Nephron (organoid): ENCODE results near the gene LMTK2.

Experiments used
- H3K27ac Mint-ChIP-seq, 3 experiments: 2 replicates each; pipeline ENCODE4 v1.8.0; 2020; ENCODE audit warnings: mixed read lengths in 3 of 3, mild to moderate bottlenecking in 2 of 3, moderate library complexity in 1 of 3
- H3K27me3 Mint-ChIP-seq: 2 replicates; pipeline ENCODE4 v1.8.0; 2021; ENCODE audit warnings: low read depth, mild to moderate bottlenecking, moderate library complexity, mixed read lengths
- H3K36me3 Mint-ChIP-seq: 2 replicates; pipeline ENCODE4 v1.8.0; 2020; ENCODE audit warnings: low read depth, mixed read lengths
- H3K4me1 Mint-ChIP-seq: 2 replicates; pipeline ENCODE4 v1.8.0; 2020; ENCODE audit warnings: mixed read lengths
- H3K4me3 Mint-ChIP-seq, 3 experiments: 2 replicates each; pipeline ENCODE4 v1.8.0; 2020; ENCODE audit warnings: mild to moderate bottlenecking in 3 of 3, mixed read lengths in 3 of 3, moderate library complexity in 2 of 3
- H3K9me3 Mint-ChIP-seq: 2 replicates; pipeline ENCODE4 v1.8.0; 2020; ENCODE audit warnings: mixed read lengths
- TF ChIP-seq, protein P1 (sequence below), 3 experiments: fragments of 200-600 bp; sonication (generic); IDR thresholded peaks; one replicate each; pipeline ENCODE4 v1.5.0; 2021; ENCODE audit warnings: antibody characterized with exemption in 3 of 3; ENCODE audit not compliant: unreplicated experiment in 3 of 3

LMTK2 gene

DNA sequence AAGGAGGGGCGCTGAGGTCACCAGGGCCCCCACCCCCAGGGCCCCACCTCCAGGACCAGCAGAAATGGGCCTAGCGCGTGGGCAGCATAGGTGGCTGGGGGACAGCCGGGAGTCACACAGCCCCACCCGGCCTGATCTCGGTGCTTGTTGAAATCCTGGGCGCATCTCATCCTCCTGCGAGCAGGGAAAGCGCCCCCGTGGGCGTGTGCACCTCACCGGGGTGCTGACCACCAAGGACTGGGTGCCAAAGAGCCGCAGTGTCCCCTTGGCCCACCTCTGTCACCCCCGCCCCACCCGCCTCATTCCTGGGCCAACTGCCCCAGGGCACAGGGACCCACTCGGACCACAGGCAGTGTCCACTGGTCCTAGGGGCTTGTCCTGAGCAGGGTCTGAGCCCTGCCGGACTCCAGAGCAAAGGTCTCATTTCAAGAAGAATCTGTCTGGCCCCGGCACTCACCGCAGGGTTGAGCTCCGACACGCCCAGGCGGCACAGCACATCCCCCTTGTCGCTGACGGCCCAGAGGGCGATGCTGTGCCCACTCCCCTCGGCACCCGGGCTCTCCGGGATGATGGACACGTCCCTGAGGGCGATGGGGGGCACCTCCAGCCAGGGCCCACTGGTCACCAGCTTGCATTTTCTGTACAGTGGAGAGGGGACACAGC lies 116.0 kb downstream of the LMTK2 start:
- Mint-ChIP-seq H3K4me3 (no peak overlapping the region), H3K9me3 (no peaks in the 10 kb centered on the region), H3K36me3 (peaks cover 24% of the 10 kb centered on the region), H3K27ac (no peak overlapping the region), H3K4me1 (peaks cover 6% of the 10 kb centered on the region), H3K27me3 (no peaks in the 10 kb centered on the region)
- TF ChIP-seq, protein P1, sequence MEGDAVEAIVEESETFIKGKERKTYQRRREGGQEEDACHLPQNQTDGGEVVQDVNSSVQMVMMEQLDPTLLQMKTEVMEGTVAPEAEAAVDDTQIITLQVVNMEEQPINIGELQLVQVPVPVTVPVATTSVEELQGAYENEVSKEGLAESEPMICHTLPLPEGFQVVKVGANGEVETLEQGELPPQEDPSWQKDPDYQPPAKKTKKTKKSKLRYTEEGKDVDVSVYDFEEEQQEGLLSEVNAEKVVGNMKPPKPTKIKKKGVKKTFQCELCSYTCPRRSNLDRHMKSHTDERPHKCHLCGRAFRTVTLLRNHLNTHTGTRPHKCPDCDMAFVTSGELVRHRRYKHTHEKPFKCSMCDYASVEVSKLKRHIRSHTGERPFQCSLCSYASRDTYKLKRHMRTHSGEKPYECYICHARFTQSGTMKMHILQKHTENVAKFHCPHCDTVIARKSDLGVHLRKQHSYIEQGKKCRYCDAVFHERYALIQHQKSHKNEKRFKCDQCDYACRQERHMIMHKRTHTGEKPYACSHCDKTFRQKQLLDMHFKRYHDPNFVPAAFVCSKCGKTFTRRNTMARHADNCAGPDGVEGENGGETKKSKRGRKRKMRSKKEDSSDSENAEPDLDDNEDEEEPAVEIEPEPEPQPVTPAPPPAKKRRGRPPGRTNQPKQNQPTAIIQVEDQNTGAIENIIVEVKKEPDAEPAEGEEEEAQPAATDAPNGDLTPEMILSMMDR (IDR thresholded peaks at IDR 0.05; ENCODE audit: unreplicated experiment in 3 of 3), result no peak

DNA sequence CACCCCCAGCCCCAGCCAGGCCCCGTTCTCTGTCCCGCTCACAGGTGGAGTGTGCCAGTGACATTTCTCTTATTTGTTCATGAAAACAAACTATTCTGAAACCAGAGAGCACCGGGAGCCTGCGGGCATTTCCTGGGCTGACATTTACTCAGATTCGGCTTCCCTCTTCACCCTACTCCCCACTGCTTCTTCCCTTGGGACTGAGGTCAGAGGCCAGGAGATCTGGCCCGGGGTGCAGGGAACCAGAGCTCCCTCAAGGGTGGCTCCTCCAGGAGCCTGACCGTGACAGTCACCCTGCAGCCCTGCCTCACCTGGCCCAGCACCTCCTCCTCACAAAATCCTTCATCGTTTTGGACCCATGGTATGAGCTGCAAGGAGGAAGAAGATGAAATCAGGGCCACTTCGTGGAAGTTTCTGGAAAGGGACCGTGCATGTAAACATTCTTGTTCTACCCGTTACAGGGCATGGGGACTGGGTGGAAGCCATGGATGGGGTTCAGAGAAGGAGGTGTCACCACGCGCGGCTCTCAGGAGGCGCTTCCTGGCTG lies 116.8 kb downstream of the LMTK2 start:
- no peaks in the 10 kb centered on the region for H3K9me3 Mint-ChIP-seq
- H3K4me3 Mint-ChIP-seq, result no peak overlapping the region
- peaks cover 2% of the 10 kb centered on the region for H3K4me1 Mint-ChIP-seq
- H3K36me3 Mint-ChIP-seq, result peaks cover 21% of the 10 kb centered on the region
- H3K27ac Mint-ChIP-seq, result no peak overlapping the region
- H3K27me3 Mint-ChIP-seq, result no peaks in the 10 kb centered on the region
- TF ChIP-seq, protein P1 (IDR thresholded peaks at IDR 0.05; ENCODE audit: unreplicated experiment in 3 of 3), result no peak

DNA sequence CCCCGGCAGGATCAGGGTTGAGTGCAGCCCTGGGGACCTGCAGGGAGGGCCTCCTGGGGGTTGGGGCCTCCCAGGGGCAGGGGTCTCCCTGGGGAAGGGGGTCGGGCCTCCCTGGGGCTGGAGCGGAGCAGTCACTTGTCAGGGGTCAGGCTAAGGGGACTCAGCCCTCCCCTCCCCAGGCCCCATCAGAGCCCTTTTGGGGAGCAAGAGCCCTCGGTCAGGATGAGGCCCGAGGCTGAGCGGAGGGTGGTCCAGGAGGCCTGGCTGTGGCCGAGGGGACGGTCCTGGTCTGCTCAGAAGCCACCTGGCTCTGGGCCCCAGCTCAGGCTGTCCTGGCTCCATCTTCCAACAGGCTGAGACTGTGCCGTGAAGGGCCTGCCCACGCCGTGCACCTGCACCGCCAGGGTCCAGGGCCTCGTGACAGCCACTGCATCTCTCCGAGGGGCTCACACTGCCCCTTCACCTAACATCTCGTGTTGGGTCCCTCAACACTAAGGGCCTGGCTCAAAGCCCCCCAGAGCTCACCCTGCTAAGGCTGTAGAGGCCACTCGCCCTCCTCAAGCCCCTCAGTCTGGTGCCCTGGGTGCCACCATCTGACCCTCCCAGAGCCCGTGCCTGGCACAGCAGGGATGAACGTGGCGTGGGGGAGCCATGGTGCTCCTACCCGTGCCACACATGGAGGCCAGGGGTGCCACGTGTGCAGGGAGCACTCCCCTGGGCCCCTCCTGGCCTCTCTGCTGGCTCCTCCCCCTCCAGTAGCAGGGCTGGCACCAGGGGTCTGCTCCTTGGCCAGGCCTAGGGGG lies 117.4 kb downstream of the LMTK2 start:
- Mint-ChIP-seq H3K27me3 (no peaks in the 10 kb centered on the region), H3K9me3 (no peaks in the 10 kb centered on the region), H3K36me3 (peaks cover 15% of the 10 kb centered on the region), H3K4me1 (no peaks in the 10 kb centered on the region), H3K4me3 (no peak overlapping the region), H3K27ac (no peak overlapping the region)
- TF ChIP-seq, protein P1 (IDR thresholded peaks at IDR 0.05; ENCODE audit: unreplicated experiment in 3 of 3), result no peak

DNA sequence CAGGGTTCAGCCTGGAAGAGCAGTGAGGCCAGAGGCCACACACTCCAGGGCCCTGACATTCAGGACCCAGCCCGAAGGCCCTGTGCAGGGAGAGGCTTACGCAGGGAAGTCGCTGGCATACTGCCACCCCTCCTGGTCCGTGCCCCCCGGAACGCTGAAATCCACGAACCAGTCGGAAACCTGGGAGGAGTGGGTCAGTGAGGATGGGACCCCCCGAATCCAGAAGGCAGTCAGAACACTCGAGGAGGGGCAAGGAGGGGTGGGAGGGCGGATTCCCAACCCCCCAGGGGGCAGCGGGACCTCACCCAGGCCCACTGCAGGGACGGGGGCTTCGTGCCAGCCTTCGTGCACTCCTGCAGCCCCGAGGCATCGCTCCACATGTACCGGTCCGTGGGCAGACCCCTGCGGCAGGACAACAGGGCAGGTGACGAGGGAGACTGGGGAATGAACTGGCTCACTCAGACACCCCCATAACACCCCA lies 118.1 kb downstream of the LMTK2 start:
- Mint-ChIP-seq H3K4me1 (no peaks in the 10 kb centered on the region), H3K9me3 (no peaks in the 10 kb centered on the region), H3K27me3 (no peaks in the 10 kb centered on the region), H3K4me3 (no peak overlapping the region), H3K36me3 (peaks cover 10% of the 10 kb centered on the region), H3K27ac (no peak overlapping the region)
- TF ChIP-seq, protein P1 (IDR thresholded peaks at IDR 0.05; ENCODE audit: unreplicated experiment in 3 of 3), result no peak

DNA sequence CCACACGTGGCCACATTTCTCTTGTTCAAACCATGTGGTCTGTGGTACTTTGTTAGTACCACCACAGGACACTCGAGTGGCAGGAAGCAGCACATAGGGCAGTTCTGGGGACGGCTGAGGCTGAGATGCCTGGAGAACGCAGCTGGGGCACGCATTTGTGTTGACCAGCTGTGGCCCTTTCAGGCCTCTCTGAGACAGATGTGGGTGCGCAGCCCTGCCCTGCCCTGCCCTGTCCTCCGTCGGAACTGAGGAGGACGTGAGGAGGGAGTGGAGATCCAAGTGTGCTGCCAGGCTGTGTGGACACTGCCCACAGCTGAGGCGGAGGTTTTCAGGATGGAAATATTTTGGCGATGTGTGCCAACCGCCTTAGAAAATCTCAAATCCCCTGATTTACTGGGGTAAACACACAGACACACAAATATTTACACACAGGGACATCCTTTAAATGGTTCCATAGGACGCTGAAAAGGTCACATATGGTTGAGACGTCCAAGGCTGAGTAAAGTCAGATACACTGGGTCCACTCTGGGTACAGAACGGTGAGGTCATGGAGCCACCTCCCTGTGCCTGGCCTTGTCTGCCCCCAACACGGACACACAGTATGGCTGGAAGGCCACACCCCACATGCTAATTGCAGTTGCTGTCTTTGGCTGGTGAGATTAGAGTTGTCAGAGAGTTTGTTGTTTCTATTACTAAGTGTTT lies 119.4 kb downstream of the LMTK2 start:
- Mint-ChIP-seq H3K4me3 (no peak overlapping the region), H3K27ac (no peak overlapping the region), H3K36me3 (peaks cover 10% of the 10 kb centered on the region), H3K4me1 (no peaks in the 10 kb centered on the region), H3K9me3 (no peaks in the 10 kb centered on the region), H3K27me3 (no peaks in the 10 kb centered on the region)
- TF ChIP-seq, protein P1 (IDR thresholded peaks at IDR 0.05; ENCODE audit: unreplicated experiment in 3 of 3), result no peak
